NCI-H82 treated with DMSO at 0.1 percent for 48 hours (cell line): ENCODE results near the gene IL24.
A peak's percentile ranks its signal among the peaks of the same experiment; 100 is the strongest.

ENCODE experiments used
- DNase-seq: peaks from one replicate; lab custom pipeline; 2025; ENCODE audit not compliant: unreplicated experiment; lab: John Stamatoyannopoulos, UW

Gene IL24

GRCh38 chr1:206878456-206878855, 18.8 kb upstream of the IL24 start:
- no peak for DNase-seq

GRCh38 chr1:206880314-206880713, 16.9 kb upstream of the IL24 start:
- no peak for DNase-seq

- DNase-seq, result no peak
Measured at GRCh38 chr1:206882555-206882954, 14.7 kb upstream of the IL24 start.

- no peak for DNase-seq
Measured at GRCh38 chr1:206883160-206883559, 14.1 kb upstream of the IL24 start.

GRCh38 chr1:206883876-206884275, 13.4 kb upstream of the IL24 start:
- no peak for DNase-seq

- DNase-seq, result no peak
Measured at GRCh38 chr1:206885341-206886060, 11.7 kb upstream of the IL24 start.

- DNase-seq, result no peak
Measured at GRCh38 chr1:206886831-206887230, 10.4 kb upstream of the IL24 start.

- DNase-seq, result no peak
Measured at GRCh38 chr1:206887701-206888100, 9.5 kb upstream of the IL24 start.

GRCh38 chr1:206890125-206891060, 6.8 kb upstream of the IL24 start:
- no peak for DNase-seq

- DNase-seq, result no peak
Measured at GRCh38 chr1:206891412-206891811, 5.8 kb upstream of the IL24 start.

- no peak for DNase-seq
Measured at GRCh38 chr1:206892351-206892984, 4.8 kb upstream of the IL24 start.

GRCh38 chr1:206893380-206893779, 3.9 kb upstream of the IL24 start:
- DNase-seq, result no peak

GRCh38 chr1:206895325-206895724, 1.9 kb upstream of the IL24 start:
- DNase-seq, result no peak

- no peak for DNase-seq
Measured at GRCh38 chr1:206895837-206896242, 1.4 kb upstream of the IL24 start.

GRCh38 chr1:206896261-206896660, 982 bp upstream of the IL24 start:
- peak; percentile 5 for DNase-seq

GRCh38 chr1:206898089-206898914, 1.1 kb downstream of the IL24 start:
- DNase-seq, result no peak

GRCh38 chr1:206898915-206899431, 1.7 kb downstream of the IL24 start:
- DNase-seq, result no peak

GRCh38 chr1:206899717-206900116, 2.5 kb downstream of the IL24 start:
- no peak for DNase-seq

- DNase-seq, result no peak
Measured at GRCh38 chr1:206900149-206900548, 2.9 kb downstream of the IL24 start.

GRCh38 chr1:206901944-206902343, 4.7 kb downstream of the IL24 start:
- no peak for DNase-seq

GRCh38 chr1:206902702-206903101, 5.5 kb downstream of the IL24 start:
- no peak for DNase-seq
